Measurements from ENCODE around the gene CIAO3. TPM values are rescaled to one million over a fixed set of nuclear protein-coding genes. Genes with fewer than 3 reads are reported as not detected.
A peak's percentile ranks its signal among the peaks of the same experiment; 100 is the strongest.

The CIAO3 gene
- total RNA-seq, 1 donor from 2014 or later: 34.5 TPM

DNA sequence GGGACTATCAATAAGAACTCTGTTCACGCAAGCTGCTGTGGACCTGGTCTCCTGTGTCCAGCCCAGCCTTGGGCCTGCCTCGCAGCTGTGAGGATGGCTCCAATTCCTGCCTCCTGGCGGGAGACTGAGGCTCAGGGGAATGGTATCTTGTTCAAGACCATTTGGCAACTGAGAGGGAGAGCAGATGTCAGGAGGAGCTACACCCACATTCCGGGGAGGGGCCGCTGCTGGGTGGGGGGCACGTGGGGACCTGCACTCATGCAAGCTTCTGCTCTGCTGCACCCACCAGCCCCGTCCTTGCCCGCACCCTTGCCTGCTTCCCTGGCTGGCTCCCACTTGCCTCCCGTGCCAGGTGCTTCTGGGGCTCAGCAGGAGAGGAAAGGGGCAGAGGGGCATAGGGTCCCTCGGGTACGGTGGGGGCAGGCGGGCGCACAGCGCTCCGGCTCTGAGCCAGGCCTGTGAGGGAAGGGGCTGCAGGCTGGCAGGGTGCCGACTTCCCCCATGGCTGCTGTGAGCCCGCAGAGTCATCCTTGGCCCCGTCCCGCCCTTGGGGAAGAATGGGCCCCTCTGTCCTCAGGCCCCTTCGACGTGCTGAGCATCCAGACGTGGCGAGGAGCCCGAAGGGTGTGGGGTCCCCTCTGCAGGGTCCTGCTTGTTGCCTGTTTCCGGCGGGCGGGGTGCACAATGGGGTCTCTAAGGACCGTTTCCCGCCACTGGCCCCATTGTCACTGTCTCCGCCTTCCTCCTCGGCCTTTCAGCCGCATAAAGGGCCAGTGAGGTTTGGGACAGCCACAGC lies 23.1 kb downstream of the CIAO3 start:
- H3K36me3 ChIP-seq (ENCODE audit: control insufficient read depth, insufficient read depth, low read length): no peaks in the 10 kb centered on the region
- no peak for DNase-seq (ENCODE audit: low read depth)
- no peak overlapping the region for H3K4me3 ChIP-seq (ENCODE audit: low read depth, low read length)
- no peaks in the 10 kb centered on the region for H3K27me3 ChIP-seq (ENCODE audit: control insufficient read depth, insufficient read depth, low read length)
- TF ChIP-seq, protein P1, sequence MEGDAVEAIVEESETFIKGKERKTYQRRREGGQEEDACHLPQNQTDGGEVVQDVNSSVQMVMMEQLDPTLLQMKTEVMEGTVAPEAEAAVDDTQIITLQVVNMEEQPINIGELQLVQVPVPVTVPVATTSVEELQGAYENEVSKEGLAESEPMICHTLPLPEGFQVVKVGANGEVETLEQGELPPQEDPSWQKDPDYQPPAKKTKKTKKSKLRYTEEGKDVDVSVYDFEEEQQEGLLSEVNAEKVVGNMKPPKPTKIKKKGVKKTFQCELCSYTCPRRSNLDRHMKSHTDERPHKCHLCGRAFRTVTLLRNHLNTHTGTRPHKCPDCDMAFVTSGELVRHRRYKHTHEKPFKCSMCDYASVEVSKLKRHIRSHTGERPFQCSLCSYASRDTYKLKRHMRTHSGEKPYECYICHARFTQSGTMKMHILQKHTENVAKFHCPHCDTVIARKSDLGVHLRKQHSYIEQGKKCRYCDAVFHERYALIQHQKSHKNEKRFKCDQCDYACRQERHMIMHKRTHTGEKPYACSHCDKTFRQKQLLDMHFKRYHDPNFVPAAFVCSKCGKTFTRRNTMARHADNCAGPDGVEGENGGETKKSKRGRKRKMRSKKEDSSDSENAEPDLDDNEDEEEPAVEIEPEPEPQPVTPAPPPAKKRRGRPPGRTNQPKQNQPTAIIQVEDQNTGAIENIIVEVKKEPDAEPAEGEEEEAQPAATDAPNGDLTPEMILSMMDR (IDR thresholded peaks at IDR 0.05; ENCODE audit: insufficient read depth, low read length, poor library complexity, severe bottlenecking): no peak

DNA sequence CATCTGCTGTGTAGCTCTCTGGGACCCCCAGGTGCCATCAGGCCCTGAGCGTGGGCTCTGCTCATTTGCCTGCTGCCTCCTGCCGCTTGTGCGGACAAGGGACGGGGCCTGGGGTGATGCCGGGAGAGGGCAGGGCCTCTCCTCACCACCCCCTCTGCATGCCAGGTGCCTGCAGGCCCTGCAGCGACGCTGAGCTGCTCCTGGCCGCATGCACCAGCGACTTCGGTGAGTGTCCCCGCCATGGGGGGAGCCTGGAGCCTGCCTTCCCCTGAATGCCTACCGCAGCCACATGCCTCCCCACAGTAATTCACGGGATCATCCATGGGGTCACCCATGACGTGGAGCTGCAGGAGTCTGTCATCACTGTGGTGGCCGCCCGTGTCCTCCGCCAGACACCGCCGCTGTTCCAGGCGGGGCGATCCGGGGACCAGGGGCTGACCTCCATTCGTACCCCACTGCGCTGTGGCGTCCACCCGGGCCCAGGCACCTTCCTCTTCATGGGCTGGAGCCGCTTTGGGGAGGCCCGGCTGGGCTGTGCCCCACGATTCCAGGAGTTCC lies 23.9 kb downstream of the CIAO3 start:
- Histone ChIP-seq H3K27me3 (ENCODE audit: control insufficient read depth, insufficient read depth, low read length) (no peaks in the 10 kb centered on the region), H3K36me3 (ENCODE audit: control insufficient read depth, insufficient read depth, low read length) (no peaks in the 10 kb centered on the region), H3K4me3 (ENCODE audit: low read depth, low read length) (no peak overlapping the region)
- no peak for DNase-seq (ENCODE audit: low read depth)
- TF ChIP-seq, protein P1 (IDR thresholded peaks at IDR 0.05; ENCODE audit: insufficient read depth, low read length, poor library complexity, severe bottlenecking): no peak

DNA sequence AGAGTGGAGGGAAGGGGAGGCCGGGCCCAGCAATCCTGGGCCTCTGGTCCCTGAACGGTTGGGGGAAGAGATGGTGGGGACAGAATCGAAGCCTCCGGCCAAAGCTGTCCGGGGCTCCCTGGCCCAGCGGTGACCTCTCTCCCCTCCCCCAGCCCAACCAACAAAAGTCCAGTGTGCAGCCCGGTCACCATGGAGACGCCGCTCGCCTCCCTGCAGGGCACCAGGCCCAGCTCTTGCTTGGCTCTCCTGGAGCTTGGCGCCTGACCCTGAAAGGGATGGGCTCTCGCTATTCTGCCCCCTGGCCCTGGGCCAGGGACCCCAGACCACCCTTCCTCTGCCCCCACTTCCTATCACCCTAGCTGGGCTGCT lies 24.6 kb downstream of the CIAO3 start:
- peak overlapping the region; percentile 55 for H3K4me3 ChIP-seq (ENCODE audit: low read depth, low read length)
- H3K27me3 ChIP-seq (ENCODE audit: control insufficient read depth, insufficient read depth, low read length): peaks cover 2% of the 10 kb centered on the region
- H3K36me3 ChIP-seq (ENCODE audit: control insufficient read depth, insufficient read depth, low read length): no peaks in the 10 kb centered on the region
- TF ChIP-seq, protein P1 (IDR thresholded peaks at IDR 0.05; ENCODE audit: insufficient read depth, low read length, poor library complexity, severe bottlenecking): no peak
- DNase-seq (ENCODE audit: low read depth): no peak

DNA sequence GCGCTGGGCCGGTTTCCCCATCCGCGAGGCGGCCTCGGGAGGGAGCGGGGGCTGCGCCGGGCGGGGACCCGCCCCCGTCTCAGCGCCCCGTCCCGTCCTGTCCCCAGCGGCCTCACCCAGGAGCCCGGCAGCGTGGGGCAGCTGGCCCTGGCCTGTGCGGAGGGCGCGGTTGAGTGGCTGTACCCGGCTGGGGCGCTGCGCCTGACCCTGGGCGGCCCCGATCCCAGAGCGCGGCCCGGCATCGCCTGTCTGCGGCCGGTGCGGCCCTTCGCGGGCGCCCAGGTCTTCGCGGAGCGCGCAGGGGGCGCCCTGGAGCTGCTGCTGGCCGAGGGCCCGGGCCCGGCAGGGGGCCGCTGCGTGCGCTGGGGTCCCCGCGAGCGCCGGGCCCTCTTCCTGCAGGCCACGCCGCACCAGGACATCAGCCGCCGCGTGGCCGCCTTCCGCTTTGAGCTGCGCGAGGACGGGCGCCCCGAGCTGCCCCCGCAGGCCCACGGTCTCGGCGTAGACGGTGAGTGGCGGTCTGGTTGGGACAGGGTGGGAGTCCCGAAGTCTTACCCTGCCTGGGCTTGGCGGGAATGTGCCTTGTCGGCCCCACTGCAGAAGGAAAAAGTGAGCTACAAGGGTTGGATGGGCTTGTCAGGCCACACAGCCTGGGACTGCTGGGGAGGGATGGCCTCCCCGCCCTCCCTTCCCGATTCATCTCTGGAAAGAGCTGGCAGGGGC lies 25.2 kb downstream of the CIAO3 start:
- TF ChIP-seq, protein P1 (IDR thresholded peaks at IDR 0.05; ENCODE audit: insufficient read depth, low read length, poor library complexity, severe bottlenecking): no peak
- peaks cover 8% of the 10 kb centered on the region for H3K27me3 ChIP-seq (ENCODE audit: control insufficient read depth, insufficient read depth, low read length)
- DNase-seq (ENCODE audit: low read depth): no peak
- no peaks in the 10 kb centered on the region for H3K36me3 ChIP-seq (ENCODE audit: control insufficient read depth, insufficient read depth, low read length)
- peak overlapping the region; percentile 55 for H3K4me3 ChIP-seq (ENCODE audit: low read depth, low read length)

DNA sequence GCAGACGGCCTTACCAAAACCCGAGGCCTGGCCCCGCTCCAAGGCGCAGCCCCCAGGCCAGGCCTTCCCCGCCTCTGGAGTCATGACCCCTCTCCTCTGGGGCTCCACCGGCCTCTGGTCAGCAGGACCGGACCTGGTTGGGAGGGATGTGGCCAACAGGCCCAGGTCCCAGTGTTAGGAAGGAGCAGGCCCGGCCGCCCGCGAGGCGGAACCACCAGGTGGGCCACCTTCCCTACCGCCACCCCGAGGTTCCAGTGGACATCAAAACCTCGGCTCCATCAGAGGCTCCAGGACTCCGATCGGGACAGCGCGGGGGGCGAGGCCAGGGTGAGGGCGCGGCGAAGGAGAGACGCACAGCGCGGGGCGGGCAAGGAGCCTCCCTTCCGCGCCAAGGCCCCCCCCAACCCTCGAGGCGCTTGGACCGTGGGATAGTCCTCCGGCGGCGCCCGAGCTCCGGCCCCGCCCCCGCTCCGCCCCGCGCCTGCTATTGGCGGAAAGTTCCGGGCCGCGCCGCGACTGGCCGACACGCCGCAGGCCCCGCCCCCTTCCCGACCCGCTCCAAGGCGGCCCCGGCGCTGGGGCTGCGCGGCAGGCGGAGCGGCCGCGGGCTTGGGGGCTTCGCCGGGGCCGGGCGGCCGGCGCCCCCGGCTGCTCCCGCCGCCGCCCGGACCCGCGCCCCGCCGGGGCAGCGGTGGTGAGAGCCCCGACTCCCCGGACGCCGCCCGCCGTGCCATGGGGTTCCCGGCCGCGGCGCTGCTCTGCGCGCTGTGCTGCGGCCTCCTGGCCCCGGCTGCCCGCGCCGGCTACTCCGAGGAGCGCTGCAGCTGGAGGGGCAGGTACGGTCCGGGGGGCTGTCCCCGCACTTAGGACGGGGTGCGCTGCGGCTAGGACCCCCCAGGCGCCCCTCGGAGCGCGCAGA lies 26.0 kb downstream of the CIAO3 start, which contains the start of gene METRN:
METRN (plus strand) TSS at position 561 of the 919 bp plus-strand sequence; CDS start at position 733, 172 bp downstream.
- Histone ChIP-seq H3K36me3 (ENCODE audit: control insufficient read depth, insufficient read depth, low read length) (no peaks in the 10 kb centered on the region), H3K4me3 (ENCODE audit: low read depth, low read length) (peak within 1 kb of the TSS; percentile 55), H3K27me3 (ENCODE audit: control insufficient read depth, insufficient read depth, low read length) (peaks cover 16% of the 10 kb centered on the region)
- DNase-seq (ENCODE audit: low read depth): no peak
- TF ChIP-seq, protein P1 (IDR thresholded peaks at IDR 0.05; ENCODE audit: insufficient read depth, low read length, poor library complexity, severe bottlenecking): no peak
